Heart right ventricle (tissue), 16 donors: Measurements from ENCODE around the gene RAMP3. TPM values are rescaled to one million over a fixed set of nuclear protein-coding genes. Genes with fewer than 3 reads are reported as not detected.
"Not testable (repeated sequence)": the region's sequence is repeated elsewhere in the genome, so short reads cannot be mapped to it uniquely, and the experiment has no call there.

Source experiments
- ATAC-seq, 8 donors: fragments of 200-7000 bp; cut with Tn5 transposase; one replicate each; pipeline ENCODE4 v1.9.1; 2020; ENCODE audit warnings: mild to moderate bottlenecking in 8 of 8, moderate library complexity in 8 of 8, moderate number of reproducible peaks in 1 of 8
- DNase-seq, 2 donors: peaks; one replicate each; pipeline ENCODE4 v3.0.0-alpha.2; 2020
- H3K27ac ChIP-seq, 10 donors: fragments of 200-600 bp; sonication (generic) in 2 of 10; one replicate each; pipeline versions ENCODE4 v1.5.0 to v1.8.0; 2020 to 2022; ENCODE audit warnings: mild to moderate bottlenecking in 3 of 10
- H3K27me3 ChIP-seq, 7 donors: fragments of 200-600 bp; one replicate each; pipeline ENCODE4 v1.8.0; 2021 to 2022; ENCODE audit warnings: mild to moderate bottlenecking in 2 of 7
- H3K36me3 ChIP-seq, 9 donors: fragments of 200-600 bp; sonication (generic) in 1 of 9; one replicate each; pipeline versions ENCODE4 v1.5.0 to v1.8.0; 2020 to 2022; ENCODE audit warnings: mild to moderate bottlenecking in 2 of 9
- H3K4me1 ChIP-seq, 9 donors: fragments of 200-600 bp; sonication (generic) in 1 of 9; one replicate each; pipeline versions ENCODE4 v1.5.0 to v1.8.0; 2020 to 2022; ENCODE audit warnings: mild to moderate bottlenecking in 4 of 9
- H3K4me3 ChIP-seq, 10 donors: fragments of 200-600 bp; sonication (generic) in 2 of 10; one replicate each; pipeline versions ENCODE4 v1.5.0 to v1.8.0; 2020 to 2022; ENCODE audit warnings: mild to moderate bottlenecking in 7 of 10, moderate library complexity in 2 of 10
- H3K9me3 ChIP-seq, 11 donors: fragments of 200-600 bp in 10 of 11; sonication (generic) in 2 of 11; one replicate each; pipeline versions ENCODE4 v1.5.0 to v1.8.0; 2013 to 2022; ENCODE audit warnings: mild to moderate bottlenecking in 2 of 11, control low read depth in 1 of 11, moderate library complexity in 1 of 11
- CTCF ChIP-seq, 9 donors: fragments of 200-600 bp; sonication (generic) in 2 of 9; IDR thresholded peaks; one replicate each; pipeline versions ENCODE4 v1.5.0 to v1.8.0; 2021 to 2022; ENCODE audit warnings: antibody characterized with exemption in 9 of 9, mild to moderate bottlenecking in 5 of 9, moderate library complexity in 1 of 9
- WGBS, 2 donors: extraction: QIAGEN DNeasy Blood & Tissue Kit; methylation state at CpG; one replicate each; pipeline ENCODE4 v1.1.7; 2013; ENCODE audit warnings: inconsistent platforms in 1 of 2; 5-methylcytosine and 5-hydroxymethylcytosine counted together
- intact Hi-C, 10 donors: fragments of 100-400 bp; cut with DNase I; formaldehyde crosslinking; loops; one replicate each; pipeline versions ENCODE4 v1.11.1 to v1.14.2; 2022
- polyA plus RNA-seq, 2 donors: library from polyadenylated mRNA; stranded (reverse); fragments of 200-250 nt; gene quantifications; one replicate each; pipeline ENCODE4 v1.2.3, GENCODE V29; 2013
- total RNA-seq, 10 donors: library from RNA; stranded (reverse); fragmentation: NEBNext Ultra II Directional in 3 of 10; extraction: Animal tissue kit (Norgen Biotek cat#: 25700) in 3 of 10; gene quantifications; one replicate each; pipeline versions ENCODE4 v1.2.1 to v1.2.4, GENCODE V29; 2021 to 2023
- donor health status: Arrhythmogenic right ventricular cardiomyopathy.
- donor health status: ischemic (EF 13 %, LVEDD 7.1; RV severe dilation, severe dysfunction).
- donor health status: healthy with polysubstance abuse.
- donor health status: DM: no; HTN: yes; CAD: no.
- donor health status: DM: no; HTN: no; CAD: no.
- donor health status: ischemic (EF 25% LVEDD 6.9; RV normal size, moderate dysfunction).
- donor health status: ischemic (EF 25% LVEDD 5.7; RV mildly dilated, moderate dysfunction).
- donor health status: healthy.
- donor health status: DM: yes; HTN: yes; CAD: no.
- donor health status: Ischemic cardiomyopathy.
- donor health status: ischemic (EF 35%, LVEDD 5.7; RV mildly dilated, moderate dysfunction).
- donor health status: nonischemic (EF 11% LVEDD 7.7; RV severe dilation, severe dysfunction).
- donor health status: DM: yes; HTN: yes; CAD: no.
- donor health status: PGD.
- donor health status: ischemic (EF 29% LVEDD 5.4; RV normal size, mild dysfunction).
- donor health status: nonischemic (EF 23%, LVEDD 6.1; RV moderate dilation, normal function).

Gene RAMP3
- total and polyA plus RNA-seq, 12 donors, result 12.7 to 70.2 (median 29.1) TPM

GRCh38 chr7:45162943-45163691 lies 5.5 kb downstream of the RAMP3 start:
- H3K27me3 ChIP-seq, result peaks cover 0 to 13% (median 1%) of the 10 kb centered on the region in 7 donors
- no peak overlapping the region for H3K27ac ChIP-seq
- intact Hi-C loops, result loop anchor here in 2 of 10 donors (5.0 kb wide), 2 partner anchors 49 to 79 kb away; no protein-coding TSS in a partner anchor
- H3K4me1 ChIP-seq, result peaks cover 0 to 21% (median 0%) of the 10 kb centered on the region in 9 donors
- 76 to 88% methylated on average over 2 of the region's 2 CpGs for WGBS, 2 donors
- DNase-seq (no peak), ATAC-seq (no peak)
- peaks cover 0 to 20% (median 7%) of the 10 kb centered on the region in 11 donors for H3K9me3 ChIP-seq
- H3K4me3 ChIP-seq, result no peak overlapping the region
- peaks cover 0 to 18% (median 4%) of the 10 kb centered on the region in 9 donors for H3K36me3 ChIP-seq
- no peak for TF ChIP-seq CTCF (IDR thresholded peaks at IDR 0.05)

- no peak for DNase-seq
- peaks cover 0 to 20% (median 7%) of the 10 kb centered on the region in 11 donors for H3K9me3 ChIP-seq
- intact Hi-C loops, result loop anchor here in 2 of 10 donors (5.0 kb wide), 2 partner anchors 49 to 79 kb away; no protein-coding TSS in a partner anchor
- no peak for TF ChIP-seq CTCF (IDR thresholded peaks at IDR 0.05)
- H3K36me3 ChIP-seq, result peaks cover 0 to 18% (median 4%) of the 10 kb centered on the region in 9 donors
- no peak for ATAC-seq
- peaks cover 0 to 21% (median 0%) of the 10 kb centered on the region in 9 donors for H3K4me1 ChIP-seq
- no peak overlapping the region for H3K27ac ChIP-seq
- WGBS, 2 donors, result 89 to 90% methylated on average over 4 of the region's 4 CpGs
- H3K4me3 ChIP-seq, result no peak overlapping the region
- H3K27me3 ChIP-seq, result peaks cover 0 to 8% (median 0%) of the 10 kb centered on the region in 7 donors
These were observed 6.1 kb downstream of the RAMP3 start for GRCh38 chr7:45163692-45164052.

GRCh38 chr7:45164271-45164670 lies 6.7 kb downstream of the RAMP3 start:
- Histone ChIP-seq H3K4me1 (peaks cover 0 to 23% (median 0%) of the 10 kb centered on the region in 9 donors), H3K9me3 (peaks cover 0 to 20% (median 7%) of the 10 kb centered on the region in 11 donors), H3K36me3 (peaks cover 0 to 18% (median 4%) of the 10 kb centered on the region in 9 donors)
- not testable (repeated sequence) for DNase-seq, H3K4me3 ChIP-seq, H3K27ac ChIP-seq, H3K27me3 ChIP-seq, ATAC-seq
- WGBS, 2 donors, result 86 to 94% methylated on average over 3 of the region's 3 CpGs
- intact Hi-C loops, result loop anchor here in 2 of 10 donors (5.0 kb wide), 2 partner anchors 48 to 78 kb away; no protein-coding TSS in a partner anchor

GRCh38 chr7:45165857-45166256 lies 8.3 kb downstream of the RAMP3 start:
- no peak overlapping the region for H3K4me3 ChIP-seq
- H3K27ac ChIP-seq, result no peak overlapping the region
- intact Hi-C loops, result no loop called here
- WGBS, 2 donors, result 48 to 59% methylated on average over 3 of the region's 3 CpGs
- DNase-seq (no peak), ATAC-seq (no peak)
- TF ChIP-seq CTCF (IDR thresholded peaks at IDR 0.05), result no peak
- H3K27me3 ChIP-seq, result no peaks in the 10 kb centered on the region
- peaks cover 0 to 21% (median 0%) of the 10 kb centered on the region in 9 donors for H3K4me1 ChIP-seq
- H3K36me3 ChIP-seq, result peaks cover 0 to 18% (median 4%) of the 10 kb centered on the region in 9 donors
- peaks cover 0 to 20% (median 7%) of the 10 kb centered on the region in 11 donors for H3K9me3 ChIP-seq
